Measurements from ENCODE around the gene S1PR3.

S1PR3 gene

GRCh38 chr9:88983865-88984542 is 7.3 kb upstream of the S1PR3 start:
- no peak for DNase-seq (ENCODE audit: low read depth)
- H3K4me3 ChIP-seq (ENCODE audit: control insufficient read depth, low read depth, low read length) = no peak overlapping the region
- no peak for TF ChIP-seq CTCF (IDR thresholded peaks at IDR 0.05; ENCODE audit: control insufficient read depth, insufficient read depth, low read depth, low read length, missing control alignments)

GRCh38 chr9:88984543-88984883 is 6.8 kb upstream of the S1PR3 start:
- no peak for DNase-seq (ENCODE audit: low read depth)
- no peak for TF ChIP-seq CTCF (IDR thresholded peaks at IDR 0.05; ENCODE audit: control insufficient read depth, insufficient read depth, low read depth, low read length, missing control alignments)
- no peak overlapping the region for H3K4me3 ChIP-seq (ENCODE audit: control insufficient read depth, low read depth, low read length)

- DNase-seq (ENCODE audit: low read depth) = no peak
- no peak overlapping the region for H3K4me3 ChIP-seq (ENCODE audit: control insufficient read depth, low read depth, low read length)
- TF ChIP-seq CTCF (IDR thresholded peaks at IDR 0.05; ENCODE audit: control insufficient read depth, insufficient read depth, low read depth, low read length, missing control alignments) = no peak
These were observed 5.7 kb upstream of the S1PR3 start for GRCh38 chr9:88985616-88986015.

- DNase-seq (ENCODE audit: low read depth) = no peak
- no peak for TF ChIP-seq CTCF (IDR thresholded peaks at IDR 0.05; ENCODE audit: control insufficient read depth, insufficient read depth, low read depth, low read length, missing control alignments)
- H3K4me3 ChIP-seq (ENCODE audit: control insufficient read depth, low read depth, low read length) = no peak overlapping the region
These were observed 4.5 kb upstream of the S1PR3 start for GRCh38 chr9:88986776-88987175.

GRCh38 chr9:88987661-88988060 is 3.6 kb upstream of the S1PR3 start:
- TF ChIP-seq CTCF (IDR thresholded peaks at IDR 0.05; ENCODE audit: control insufficient read depth, insufficient read depth, low read depth, low read length, missing control alignments) = no peak
- no peak for DNase-seq (ENCODE audit: low read depth)
- H3K4me3 ChIP-seq (ENCODE audit: control insufficient read depth, low read depth, low read length) = no peak overlapping the region

- no peak for TF ChIP-seq CTCF (IDR thresholded peaks at IDR 0.05; ENCODE audit: control insufficient read depth, insufficient read depth, low read depth, low read length, missing control alignments)
- H3K4me3 ChIP-seq (ENCODE audit: control insufficient read depth, low read depth, low read length) = no peak overlapping the region
- DNase-seq (ENCODE audit: low read depth) = peak; percentile 27
These were observed 2.2 kb upstream of the S1PR3 start for GRCh38 chr9:88988796-88989641.
